HepG2 (cell line): Measurements from ENCODE around the gene PNKD. TPM values are rescaled to one million over a fixed set of nuclear protein-coding genes. Genes with fewer than 3 reads are reported as not detected.

ENCODE experiments used
- ATAC-seq: fragments of 200-7000 bp; cut with Tn5 transposase; 3 replicates; pipeline ENCODE4 v1.9.1; 2020; ENCODE audit warnings: mild to moderate bottlenecking, moderate library complexity
- BruUV-seq: library from RNA; stranded (reverse); fragments of 400-500 nt; replicated peaks from 2 replicates; lab custom pipeline; 2021; lab: Mats Ljungman, UMichigan
- CTCF ChIA-PET: fragments of 300-600 bp; formaldehyde crosslinking; extraction: SDS; loops from one replicate; lab custom pipeline; 2021; ENCODE audit warnings: low total read pairs, inconsistent platforms, low intra/inter-chr PET ratio; lab: Yijun Ruan, JAX
- POLR2A ChIA-PET: fragments of 350-600 bp; sonication (Branson Sonifier 250); formaldehyde crosslinking; loops from one replicate; lab custom pipeline; 2020; ENCODE audit warnings: antibody characterized with exemption, inconsistent platforms; lab: Yijun Ruan, JAX
- DNase-seq: peaks from one replicate; pipeline ENCODE4 v3.0.0-alpha.2; 2015; ENCODE audit warnings: low spot score
- FAIRE-seq: peaks from 3 replicates; lab custom pipeline; 2011; peaks lifted over from hg19 to GRCh38; lab: Jason Lieb, UNC
- H2AFZ ChIP-seq: one replicate; pipeline ENCODE4 v1.6.1; 2011; ENCODE audit warnings: low read length, inconsistent platforms
- H3K27ac ChIP-seq: fragments of 300-600 bp; 3 replicates; pipeline ENCODE4 v1.8.0; 2011; ENCODE audit warnings: mixed run types, mild to moderate bottlenecking, mixed read lengths, low read length, inconsistent platforms; ENCODE audit not compliant: insufficient read depth; ENCODE audit errors: extremely low read length
- H3K27me3 ChIP-seq, 2 experiments: fragments of 200-600 bp in 1 of 2; 2 replicates in 1 of 2; 3 replicates in 1 of 2; pipeline versions ENCODE4 v1.6.0 to v1.8.0; 2011; ENCODE audit warnings: low read length in 2 of 2, mild to moderate bottlenecking in 2 of 2, moderate library complexity in 2 of 2, inconsistent platforms in 1 of 2; ENCODE audit not compliant: insufficient read depth in 2 of 2, control insufficient read depth in 1 of 2
- H3K36me3 ChIP-seq, 2 experiments: fragments of 200-600 bp in 1 of 2; replicated peaks in 1 of 2; 2 replicates in 1 of 2; 3 replicates in 1 of 2; pipeline versions ENCODE4 v1.5.1 to v1.8.0; 2011; ENCODE audit warnings: low read length in 2 of 2, inconsistent platforms in 1 of 2; ENCODE audit not compliant: insufficient read depth in 2 of 2, control insufficient read depth in 1 of 2
- H3K4me1 ChIP-seq: 2 replicates; pipeline ENCODE4 v1.5.1; 2012; ENCODE audit warnings: low read length, inconsistent platforms; ENCODE audit not compliant: insufficient read depth
- H3K4me2 ChIP-seq: 2 replicates; pipeline ENCODE4 v1.6.0; 2011; ENCODE audit warnings: low read depth, low read length, inconsistent platforms
- H3K4me3 ChIP-seq, 3 experiments: fragments of 200-600 bp in 1 of 3; sonication (generic), shearing (Covaris generic) in 1 of 3; replicated peaks in 1 of 3; 2 replicates each; pipeline ENCODE4 v1.5.1; 2011 to 2016; ENCODE audit warnings: low read length in 3 of 3, inconsistent platforms in 2 of 3, low read depth in 2 of 3, mild to moderate bottlenecking in 2 of 3, control low read depth in 1 of 3, mixed read lengths in 1 of 3; ENCODE audit not compliant: insufficient read depth in 1 of 3
- H3K79me2 ChIP-seq: one replicate; pipeline ENCODE4 v1.6.1; 2011; ENCODE audit warnings: low read length, inconsistent platforms; ENCODE audit not compliant: insufficient read depth
- H3K9ac ChIP-seq: 2 replicates; pipeline ENCODE4 v1.6.0; 2011; ENCODE audit warnings: mild to moderate bottlenecking, low read depth, low read length, inconsistent platforms; ENCODE audit not compliant: insufficient read depth
- H3K9me3 ChIP-seq: 2 replicates; pipeline ENCODE4 v1.5.1; 2012; ENCODE audit warnings: mild to moderate bottlenecking, low read length
- H4K20me1 ChIP-seq: 2 replicates; pipeline ENCODE4 v1.6.0; 2011; ENCODE audit warnings: inconsistent platforms, mild to moderate bottlenecking, low read length, moderate library complexity; ENCODE audit not compliant: insufficient read depth
- GLI4 ChIP-seq: sonication (generic); formaldehyde crosslinking; IDR thresholded peaks from 2 replicates; pipeline ENCODE4 v1.5.1; 2020; ENCODE audit warnings: missing genetic modification reagents, mild to moderate bottlenecking, moderate library complexity, borderline replicate concordance
- HOXA5 ChIP-seq: sonication (generic); formaldehyde crosslinking; IDR thresholded peaks from 2 replicates; pipeline ENCODE4 v1.4.0; 2020; ENCODE audit warnings: missing genetic modification reagents
- KAT8 ChIP-seq: IDR thresholded peaks from 2 replicates; pipeline ENCODE4 v1.6.1; 2016; ENCODE audit warnings: missing genetic modification reagents, missing compliant biosample characterization
- MAFF ChIP-seq: IDR thresholded peaks from 2 replicates; pipeline ENCODE4 v1.6.1; 2011; ENCODE audit warnings: low read depth, low read length, improper control_type of control experiment
- WGBS: methylation state at CpG from one replicate; pipeline ENCODE4 v1.1.6; 2017; ENCODE audit warnings: low lambda C conversion rate; 5-methylcytosine and 5-hydroxymethylcytosine counted together
- in situ Hi-C: cut with HindIII; loops from 2 replicates; pipeline ENCODE4 v1.10.0; 2017; ENCODE audit warnings: low pct_unique_long_range_greater_than_20kb; ENCODE audit not compliant: extremely low pct_ligation_motif_present
- intact Hi-C: fragments of 100-400 bp; cut with micrococcal nuclease; formaldehyde crosslinking; loops from one replicate; pipeline ENCODE4 v1.10.0; 2022; ENCODE audit not compliant: unreplicated experiment
- polyA plus RNA-seq, 8 experiments: library from polyadenylated mRNA; depleted of rRNA in 3 of 8; stranded (reverse) in 7 of 8; unstranded in 1 of 8; fragments of >200 nt; fragmentation: Illumina TruSeq in 4 of 8; extraction: Trizol in 4 of 8; gene quantifications; 2 replicates each; pipeline versions ENCODE4 v1.2.1 to v1.2.3, GENCODE V29; 2011 to 2016; ENCODE audit warnings: low read depth in 4 of 8, missing spikeins in 1 of 8, mixed read lengths in 1 of 8; ENCODE audit not compliant: insufficient read depth in 1 of 8
- total RNA-seq, 5 experiments: library from RNA; depleted of rRNA; stranded (reverse); fragments of >200 nt; fragmentation: Illumina TruSeq; extraction: Trizol; gene quantifications; 2 replicates each; pipeline ENCODE4 v1.2.3, GENCODE V29; 2016; ENCODE audit warnings: low read depth in 1 of 5
- TF ChIP-seq, protein P1 (sequence below): sonication (generic); formaldehyde crosslinking; conservative IDR thresholded peaks from 2 replicates; pipeline ENCODE4 v1.4.0; 2020; ENCODE audit warnings: mild to moderate bottlenecking, missing genetic modification reagents, moderate library complexity
- TF ChIP-seq, protein P2 (sequence below): sonication (generic); formaldehyde crosslinking; IDR thresholded peaks from 2 replicates; pipeline ENCODE4 v1.8.0; 2022; ENCODE audit warnings: mild to moderate bottlenecking, missing genetic modification reagents

Gene PNKD
- total and polyA plus RNA-seq, 2 of the 13 experiments (the other 11 are each of a cell fraction or from before 2014, with no cell fraction given) = 55.9 to 80.4 TPM

DNA sequence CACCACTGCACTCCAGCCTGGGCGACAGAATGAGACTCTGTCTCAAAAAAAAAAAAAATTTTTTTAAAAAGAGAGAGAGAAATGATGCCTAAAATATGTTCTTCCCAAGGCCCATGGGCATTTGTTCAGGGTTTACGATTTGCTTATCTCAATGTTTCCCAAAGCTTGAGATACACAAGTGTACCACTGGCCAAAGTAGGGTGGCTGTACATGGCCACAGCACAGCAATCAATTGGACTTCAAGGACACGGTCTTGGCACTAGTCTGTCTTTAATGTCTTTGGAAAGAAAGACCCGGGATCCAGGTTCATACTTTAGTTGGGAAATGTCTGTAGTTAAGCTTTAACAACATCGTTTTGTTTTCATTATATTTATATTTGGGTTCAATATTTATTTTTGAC is 76.9 kb downstream of the PNKD start:
- intact Hi-C loops = no loop called here
- H3K27ac ChIP-seq = no peak overlapping the region
- DNase-seq = no peak
- no peaks in the 10 kb centered on the region for H4K20me1 ChIP-seq
- H3K4me3 ChIP-seq = no peak overlapping the region
- no peak overlapping the region for H3K9ac ChIP-seq
- no peak overlapping the region for H3K4me2 ChIP-seq
- peaks cover 7% of the 10 kb centered on the region; the same call in 1 of the 2 replicates for H3K4me1 ChIP-seq
- in situ Hi-C loops = no loop called here
- peaks cover 9 to 10% of the 10 kb centered on the region in 2 experiments; a peak in 4 of 5 replicates for H3K36me3 ChIP-seq
- no peak for ATAC-seq
- no peak for FAIRE-seq
- no peaks in the 10 kb centered on the region for H3K79me2 ChIP-seq
- POLR2A ChIA-PET = no interaction called here
- 89% methylated on average over 5 of the region's 5 CpGs for WGBS
- TF ChIP-seq HOXA5 (CRISPR knock-in tag) = no peak
- TF ChIP-seq, protein P1, sequence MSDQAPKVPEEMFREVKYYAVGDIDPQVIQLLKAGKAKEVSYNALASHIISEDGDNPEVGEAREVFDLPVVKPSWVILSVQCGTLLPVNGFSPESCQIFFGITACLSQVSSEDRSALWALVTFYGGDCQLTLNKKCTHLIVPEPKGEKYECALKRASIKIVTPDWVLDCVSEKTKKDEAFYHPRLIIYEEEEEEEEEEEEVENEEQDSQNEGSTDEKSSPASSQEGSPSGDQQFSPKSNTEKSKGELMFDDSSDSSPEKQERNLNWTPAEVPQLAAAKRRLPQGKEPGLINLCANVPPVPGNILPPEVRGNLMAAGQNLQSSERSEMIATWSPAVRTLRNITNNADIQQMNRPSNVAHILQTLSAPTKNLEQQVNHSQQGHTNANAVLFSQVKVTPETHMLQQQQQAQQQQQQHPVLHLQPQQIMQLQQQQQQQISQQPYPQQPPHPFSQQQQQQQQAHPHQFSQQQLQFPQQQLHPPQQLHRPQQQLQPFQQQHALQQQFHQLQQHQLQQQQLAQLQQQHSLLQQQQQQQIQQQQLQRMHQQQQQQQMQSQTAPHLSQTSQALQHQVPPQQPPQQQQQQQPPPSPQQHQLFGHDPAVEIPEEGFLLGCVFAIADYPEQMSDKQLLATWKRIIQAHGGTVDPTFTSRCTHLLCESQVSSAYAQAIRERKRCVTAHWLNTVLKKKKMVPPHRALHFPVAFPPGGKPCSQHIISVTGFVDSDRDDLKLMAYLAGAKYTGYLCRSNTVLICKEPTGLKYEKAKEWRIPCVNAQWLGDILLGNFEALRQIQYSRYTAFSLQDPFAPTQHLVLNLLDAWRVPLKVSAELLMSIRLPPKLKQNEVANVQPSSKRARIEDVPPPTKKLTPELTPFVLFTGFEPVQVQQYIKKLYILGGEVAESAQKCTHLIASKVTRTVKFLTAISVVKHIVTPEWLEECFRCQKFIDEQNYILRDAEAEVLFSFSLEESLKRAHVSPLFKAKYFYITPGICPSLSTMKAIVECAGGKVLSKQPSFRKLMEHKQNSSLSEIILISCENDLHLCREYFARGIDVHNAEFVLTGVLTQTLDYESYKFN (CRISPR knock-in tag) = no peak
- TF ChIP-seq, protein P2, sequence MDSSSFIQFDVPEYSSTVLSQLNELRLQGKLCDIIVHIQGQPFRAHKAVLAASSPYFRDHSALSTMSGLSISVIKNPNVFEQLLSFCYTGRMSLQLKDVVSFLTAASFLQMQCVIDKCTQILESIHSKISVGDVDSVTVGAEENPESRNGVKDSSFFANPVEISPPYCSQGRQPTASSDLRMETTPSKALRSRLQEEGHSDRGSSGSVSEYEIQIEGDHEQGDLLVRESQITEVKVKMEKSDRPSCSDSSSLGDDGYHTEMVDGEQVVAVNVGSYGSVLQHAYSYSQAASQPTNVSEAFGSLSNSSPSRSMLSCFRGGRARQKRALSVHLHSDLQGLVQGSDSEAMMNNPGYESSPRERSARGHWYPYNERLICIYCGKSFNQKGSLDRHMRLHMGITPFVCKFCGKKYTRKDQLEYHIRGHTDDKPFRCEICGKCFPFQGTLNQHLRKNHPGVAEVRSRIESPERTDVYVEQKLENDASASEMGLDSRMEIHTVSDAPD = no peak
- no peak for TF ChIP-seq KAT8 (CRISPR knock-in tag)
- TF ChIP-seq MAFF = no peak
- no peak for TF ChIP-seq GLI4
- CTCF ChIA-PET = no interaction called here
- H3K27me3 ChIP-seq = no peaks in the 10 kb centered on the region
- no peak overlapping the region for H2AFZ ChIP-seq
- H3K9me3 ChIP-seq = peaks cover 13% of the 10 kb centered on the region
- BruUV-seq = no TSS peak
